ENCODE data around the gene ZNF215.

- no peak for TF ChIP-seq POLR2AphosphoS5 (IDR thresholded peaks at IDR 0.05; ENCODE audit: low read depth, low read length)
- no peak for TF ChIP-seq POLR2A (IDR thresholded peaks at IDR 0.05; ENCODE audit: low read depth, low read length)
- TF ChIP-seq TAF1 (IDR thresholded peaks at IDR 0.05; ENCODE audit: low read depth, low read length), result peak; percentile 37; the same call in 1 of the 2 replicates
Measured at GRCh38 chr11:6926208-6927029, at the start of gene ZNF215.
